Measurements from ENCODE around the gene AAGAB. TPM values are rescaled to one million over a fixed set of nuclear protein-coding genes. Genes with fewer than 3 reads are reported as not detected.
"Not testable (repeated sequence)": the region's sequence is repeated elsewhere in the genome, so short reads cannot be mapped to it uniquely, and the experiment has no call there.

The AAGAB gene, protein sequence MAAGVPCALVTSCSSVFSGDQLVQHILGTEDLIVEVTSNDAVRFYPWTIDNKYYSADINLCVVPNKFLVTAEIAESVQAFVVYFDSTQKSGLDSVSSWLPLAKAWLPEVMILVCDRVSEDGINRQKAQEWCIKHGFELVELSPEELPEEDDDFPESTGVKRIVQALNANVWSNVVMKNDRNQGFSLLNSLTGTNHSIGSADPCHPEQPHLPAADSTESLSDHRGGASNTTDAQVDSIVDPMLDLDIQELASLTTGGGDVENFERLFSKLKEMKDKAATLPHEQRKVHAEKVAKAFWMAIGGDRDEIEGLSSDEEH
- 10 to 100 TPM; 23.6 to 34.4 (median 25.4) TPM for total RNA-seq

DNA sequence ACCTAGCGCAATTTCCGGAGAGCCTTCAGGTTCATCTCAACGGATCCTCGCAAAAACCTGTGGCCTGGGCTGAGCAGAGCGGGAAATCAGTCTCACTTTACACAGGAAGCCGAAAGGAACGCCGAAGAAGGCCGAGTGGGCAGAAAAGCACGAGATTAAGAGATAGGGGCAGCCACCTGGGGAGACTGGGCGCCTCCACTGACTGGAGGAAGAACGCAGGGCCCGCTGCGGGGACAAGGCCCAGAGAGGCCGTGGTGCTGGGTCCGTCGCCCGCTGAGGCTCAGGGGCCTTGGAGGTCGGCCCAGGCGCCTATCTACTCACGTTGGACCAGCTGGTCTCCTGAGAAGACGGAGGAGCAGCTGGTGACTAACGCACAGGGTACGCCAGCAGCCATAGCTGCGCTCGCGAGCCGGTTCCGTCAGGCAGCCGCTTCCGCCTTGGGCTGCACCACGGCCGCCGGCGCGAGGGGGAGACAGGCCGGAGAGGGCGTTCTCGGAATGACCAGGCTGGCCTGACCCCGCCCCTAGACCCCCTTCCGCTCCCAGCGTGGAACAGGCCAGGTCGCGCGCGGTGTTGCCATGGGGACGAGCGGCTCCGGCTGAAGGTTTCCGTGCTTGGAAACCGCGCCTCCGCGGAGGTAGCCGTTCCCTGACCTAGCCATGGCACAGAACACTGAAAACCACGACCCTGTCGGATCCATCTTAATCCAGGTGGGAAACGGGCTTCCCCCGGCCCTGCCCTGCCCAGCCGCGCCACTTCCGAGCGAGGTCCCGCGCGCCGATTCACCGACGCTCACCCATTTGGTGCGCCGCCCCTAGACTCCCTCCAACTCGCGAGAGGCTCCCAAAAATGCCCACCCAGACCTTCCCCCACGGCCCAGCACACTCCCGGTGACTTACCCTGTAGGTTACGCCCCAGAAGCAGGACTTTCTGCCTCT lies at the start of gene AAGAB, which contains the start of gene IQCH:
Gene AAGAB, minus strand, starts transcription at position 424 of the 938 bp plus-strand sequence. Its CDS starts 30 bp downstream, at position 394.
Gene IQCH, plus strand, starts transcription at position 549 of the 938 bp plus-strand sequence. Its CDS starts 111 bp downstream, at position 660.
- TF ChIP-seq, protein P1, sequence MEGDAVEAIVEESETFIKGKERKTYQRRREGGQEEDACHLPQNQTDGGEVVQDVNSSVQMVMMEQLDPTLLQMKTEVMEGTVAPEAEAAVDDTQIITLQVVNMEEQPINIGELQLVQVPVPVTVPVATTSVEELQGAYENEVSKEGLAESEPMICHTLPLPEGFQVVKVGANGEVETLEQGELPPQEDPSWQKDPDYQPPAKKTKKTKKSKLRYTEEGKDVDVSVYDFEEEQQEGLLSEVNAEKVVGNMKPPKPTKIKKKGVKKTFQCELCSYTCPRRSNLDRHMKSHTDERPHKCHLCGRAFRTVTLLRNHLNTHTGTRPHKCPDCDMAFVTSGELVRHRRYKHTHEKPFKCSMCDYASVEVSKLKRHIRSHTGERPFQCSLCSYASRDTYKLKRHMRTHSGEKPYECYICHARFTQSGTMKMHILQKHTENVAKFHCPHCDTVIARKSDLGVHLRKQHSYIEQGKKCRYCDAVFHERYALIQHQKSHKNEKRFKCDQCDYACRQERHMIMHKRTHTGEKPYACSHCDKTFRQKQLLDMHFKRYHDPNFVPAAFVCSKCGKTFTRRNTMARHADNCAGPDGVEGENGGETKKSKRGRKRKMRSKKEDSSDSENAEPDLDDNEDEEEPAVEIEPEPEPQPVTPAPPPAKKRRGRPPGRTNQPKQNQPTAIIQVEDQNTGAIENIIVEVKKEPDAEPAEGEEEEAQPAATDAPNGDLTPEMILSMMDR (IDR thresholded peaks at IDR 0.05), result no peak
- ATAC-seq (ENCODE audit: low FRiP score) (peak; percentile 99), DNase-seq (ENCODE audit: low spot score) (peak; percentile 95)

DNA sequence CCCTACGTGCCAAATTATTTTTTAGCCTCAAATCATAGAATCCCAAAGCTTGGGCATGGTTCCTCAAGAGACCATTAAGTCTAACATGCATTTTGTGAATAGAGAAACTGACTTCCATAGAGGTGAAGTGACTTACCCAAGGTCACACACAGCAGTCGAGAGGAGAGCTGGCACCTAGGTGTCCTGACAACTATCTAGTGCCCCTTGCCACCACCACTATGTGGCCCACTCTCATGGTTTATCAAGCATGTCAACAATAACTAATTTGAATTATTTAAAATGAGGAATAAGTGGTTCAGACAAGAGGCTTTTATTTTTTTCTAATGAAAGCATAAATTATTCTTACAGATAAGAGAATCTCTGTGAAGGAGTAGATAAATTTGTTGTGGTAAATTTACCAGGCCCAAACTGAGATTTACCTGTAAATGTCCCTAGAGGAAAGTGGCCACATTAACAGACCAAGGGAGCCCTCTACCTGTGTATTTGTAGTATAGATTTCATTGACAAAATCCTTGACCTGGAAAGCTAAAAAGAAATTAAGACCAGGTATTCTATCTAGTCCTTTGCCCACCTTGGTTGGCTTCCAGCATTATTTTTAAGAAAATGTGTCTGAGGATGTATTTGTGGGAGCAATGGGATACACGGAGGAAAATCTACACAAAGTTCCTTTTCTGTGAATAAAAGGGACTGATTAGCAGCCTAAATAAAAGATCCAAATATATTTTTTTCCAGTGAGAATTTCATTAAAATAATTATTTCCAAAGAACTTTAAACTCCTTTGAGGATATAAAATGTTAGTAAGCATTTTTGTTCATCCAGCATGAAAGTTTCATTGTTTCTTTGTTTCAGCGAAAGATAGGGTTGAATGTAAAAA lies 49.3 kb upstream of the AAGAB start:
- TF ChIP-seq, protein P1 (IDR thresholded peaks at IDR 0.05), result no peak
- no peak for DNase-seq (ENCODE audit: low spot score)
- no peak for ATAC-seq (ENCODE audit: low FRiP score)

DNA sequence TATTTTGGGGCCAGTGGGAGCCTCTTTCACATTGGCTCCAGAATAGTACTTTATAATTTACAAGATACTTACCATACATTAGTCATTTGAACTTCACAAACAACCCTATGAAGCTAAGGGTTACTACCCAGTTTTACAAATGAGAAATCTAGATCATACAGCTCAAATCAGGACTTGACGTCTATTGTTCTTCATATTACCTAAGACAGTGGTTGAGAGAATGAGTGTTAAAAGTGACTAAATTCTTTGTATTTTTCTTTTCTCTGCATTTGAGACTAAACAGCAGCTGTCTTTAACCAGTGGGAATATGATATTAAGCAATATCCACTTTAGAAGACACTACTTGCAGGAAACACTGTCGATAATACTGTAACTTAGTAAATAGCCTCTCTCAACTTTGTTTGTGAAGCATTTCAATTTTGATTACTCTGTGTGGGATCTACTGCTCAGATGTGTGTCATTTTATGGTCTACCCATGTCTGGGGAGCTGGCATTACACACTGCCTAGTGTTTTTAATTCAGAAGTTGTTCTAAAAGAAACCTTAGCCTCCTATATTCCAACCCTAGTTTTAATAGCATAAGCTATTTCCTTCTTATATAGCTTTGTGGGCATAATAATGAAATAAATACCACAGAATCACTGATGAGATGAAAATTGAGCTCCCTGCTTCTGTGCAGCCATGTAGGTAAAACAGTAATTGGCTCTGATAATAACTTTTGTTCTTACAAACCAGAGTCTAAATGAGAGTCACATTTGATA lies 46.0 kb upstream of the AAGAB start:
- ATAC-seq (ENCODE audit: low FRiP score) (no peak), DNase-seq (ENCODE audit: low spot score) (no peak)
- TF ChIP-seq, protein P1 (IDR thresholded peaks at IDR 0.05), result no peak

DNA sequence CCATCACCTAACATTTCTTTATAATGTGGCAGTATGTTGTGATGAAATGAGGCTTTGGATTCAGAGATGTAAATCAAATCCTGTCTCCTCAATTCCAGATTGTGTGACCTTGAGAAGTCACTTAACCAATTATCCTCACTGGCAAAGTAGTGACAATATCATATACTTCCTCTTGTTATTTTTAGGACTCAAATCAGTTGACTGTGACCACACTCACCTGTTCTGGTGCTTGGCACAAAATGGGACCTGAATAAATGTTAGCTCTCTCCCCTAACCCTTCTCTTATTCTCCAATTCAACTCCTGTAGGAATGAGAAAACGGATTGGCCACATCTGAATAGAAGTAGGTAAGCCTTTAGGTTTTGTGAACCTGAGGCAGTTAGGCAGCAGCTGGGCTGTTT lies 42.2 kb upstream of the AAGAB start:
- ATAC-seq (ENCODE audit: low FRiP score) (no peak), DNase-seq (ENCODE audit: low spot score) (no peak)
- TF ChIP-seq, protein P1 (IDR thresholded peaks at IDR 0.05), result no peak

DNA sequence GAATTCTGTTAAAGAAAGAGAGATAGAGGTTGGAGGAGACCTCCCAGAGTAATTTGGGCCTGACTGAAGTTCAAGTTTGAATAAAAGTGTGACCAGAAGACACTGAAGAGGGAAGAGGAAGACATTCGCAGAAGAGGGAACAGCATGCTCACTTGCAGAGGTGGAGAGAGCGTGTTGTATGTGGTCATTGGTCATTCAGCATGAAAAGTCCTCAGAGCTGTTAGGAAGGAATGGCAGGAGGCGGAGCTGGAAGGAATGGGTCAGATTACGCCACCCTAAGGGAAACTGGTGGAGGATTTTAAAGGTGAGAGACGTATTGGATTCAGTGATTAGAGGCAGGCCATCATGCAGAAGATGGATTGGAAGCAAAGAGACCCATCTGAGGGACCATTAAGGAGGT lies 41.7 kb upstream of the AAGAB start:
- no peak for DNase-seq (ENCODE audit: low spot score)
- TF ChIP-seq, protein P1 (IDR thresholded peaks at IDR 0.05), result no peak
- ATAC-seq (ENCODE audit: low FRiP score), result no peak

DNA sequence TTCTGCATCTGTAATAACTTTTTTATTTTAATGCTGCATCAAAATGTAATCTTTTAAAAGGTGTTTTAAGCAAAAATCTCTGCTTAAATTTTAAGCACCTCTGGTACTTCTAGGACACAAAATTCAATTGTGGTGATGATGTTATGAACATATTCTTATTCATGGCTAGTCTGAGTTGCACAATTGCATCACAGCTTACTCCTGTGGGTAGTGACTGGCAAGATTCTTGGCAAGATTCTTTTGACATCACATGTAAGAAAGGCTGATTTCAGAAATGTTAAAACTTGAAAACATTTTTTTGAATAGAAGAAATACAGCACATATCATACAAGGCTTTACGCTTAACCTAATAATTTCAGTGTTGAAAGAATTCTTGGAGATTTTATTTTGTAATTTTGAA lies 35.9 kb upstream of the AAGAB start:
- TF ChIP-seq, protein P1 (IDR thresholded peaks at IDR 0.05), result no peak
- DNase-seq (ENCODE audit: low spot score), result no peak
- no peak for ATAC-seq (ENCODE audit: low FRiP score)

DNA sequence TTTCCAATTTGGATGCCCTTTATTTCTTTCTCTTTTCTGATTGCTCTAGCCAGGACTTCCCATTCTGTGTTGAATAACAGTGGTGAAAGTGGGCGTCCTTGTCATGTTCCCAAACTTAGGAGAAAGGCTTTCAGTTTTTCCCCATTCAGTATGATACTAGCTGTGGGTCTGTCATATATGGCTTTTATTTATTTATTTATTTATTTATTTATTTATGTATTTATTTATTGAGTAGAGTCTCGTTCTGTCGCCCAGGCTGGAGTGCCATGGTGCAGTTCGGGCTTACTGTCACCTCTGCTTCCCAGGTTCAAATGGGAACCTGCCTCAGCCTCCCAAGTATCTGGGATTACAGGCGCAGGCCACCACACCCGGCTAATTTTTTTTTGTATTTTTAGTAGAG lies 31.9 kb upstream of the AAGAB start:
- not testable (repeated sequence) for ATAC-seq (ENCODE audit: low FRiP score)

DNA sequence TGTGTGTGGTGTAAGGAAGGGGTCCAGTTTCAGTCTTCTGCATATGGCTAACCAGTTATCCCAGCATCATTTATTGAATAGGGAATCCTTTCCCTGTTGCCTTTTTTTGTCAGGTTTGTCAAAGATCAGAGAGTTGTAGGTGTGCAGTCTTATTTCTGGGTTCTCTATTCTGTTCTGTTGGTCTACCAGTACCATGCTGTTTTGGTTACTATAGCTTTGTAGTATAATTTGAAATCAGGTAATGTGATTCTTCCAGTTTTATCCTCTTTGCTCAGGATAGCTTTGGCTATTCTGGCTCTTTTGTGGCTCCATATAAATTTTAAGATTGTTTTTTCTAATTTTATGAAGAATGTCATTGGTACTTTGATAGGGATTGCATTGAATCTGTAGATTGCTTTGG lies 31.2 kb upstream of the AAGAB start:
- not testable (repeated sequence) for DNase-seq (ENCODE audit: low spot score); ATAC-seq (ENCODE audit: low FRiP score)

More for the DNA sequence above, 31.9 kb upstream of the AAGAB start:
- DNase-seq (ENCODE audit: low spot score), result not testable (repeated sequence)

All from omental fat pad (tissue), 4 donors.